Measurements from ENCODE around the gene DPP6. TPM values are rescaled to one million over a fixed set of nuclear protein-coding genes. Genes with fewer than 3 reads are reported as not detected.

DPP6 gene
- total and polyA plus RNA-seq, 2 experiments from 2014 or later: not detected

GRCh38 chr7:154741131-154741530 lies 688.9 kb downstream of the DPP6 start (continued):
- TF ChIP-seq REST (IDR thresholded peaks at IDR 0.05; ENCODE audit: unreplicated experiment) (no peak), ZNF114 (CRISPR knock-in tag; IDR thresholded peaks at IDR 0.05) (no peak), EZH2phosphoT487 (IDR thresholded peaks at IDR 0.05; ENCODE audit: unreplicated experiment) (no peak), CREB1 (CRISPR knock-in tag; IDR thresholded peaks at IDR 0.05; ENCODE audit: low read depth) (no peak), STAT1 (IDR thresholded peaks at IDR 0.05; ENCODE audit: unreplicated experiment) (no peak), JUNB (IDR thresholded peaks at IDR 0.05; ENCODE audit: unreplicated experiment) (no peak)
- TF ChIP-seq, protein P1, sequence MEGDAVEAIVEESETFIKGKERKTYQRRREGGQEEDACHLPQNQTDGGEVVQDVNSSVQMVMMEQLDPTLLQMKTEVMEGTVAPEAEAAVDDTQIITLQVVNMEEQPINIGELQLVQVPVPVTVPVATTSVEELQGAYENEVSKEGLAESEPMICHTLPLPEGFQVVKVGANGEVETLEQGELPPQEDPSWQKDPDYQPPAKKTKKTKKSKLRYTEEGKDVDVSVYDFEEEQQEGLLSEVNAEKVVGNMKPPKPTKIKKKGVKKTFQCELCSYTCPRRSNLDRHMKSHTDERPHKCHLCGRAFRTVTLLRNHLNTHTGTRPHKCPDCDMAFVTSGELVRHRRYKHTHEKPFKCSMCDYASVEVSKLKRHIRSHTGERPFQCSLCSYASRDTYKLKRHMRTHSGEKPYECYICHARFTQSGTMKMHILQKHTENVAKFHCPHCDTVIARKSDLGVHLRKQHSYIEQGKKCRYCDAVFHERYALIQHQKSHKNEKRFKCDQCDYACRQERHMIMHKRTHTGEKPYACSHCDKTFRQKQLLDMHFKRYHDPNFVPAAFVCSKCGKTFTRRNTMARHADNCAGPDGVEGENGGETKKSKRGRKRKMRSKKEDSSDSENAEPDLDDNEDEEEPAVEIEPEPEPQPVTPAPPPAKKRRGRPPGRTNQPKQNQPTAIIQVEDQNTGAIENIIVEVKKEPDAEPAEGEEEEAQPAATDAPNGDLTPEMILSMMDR (conservative IDR thresholded peaks at IDR 0.05; ENCODE audit: low read depth in 2 of 2): no peak

DNA sequence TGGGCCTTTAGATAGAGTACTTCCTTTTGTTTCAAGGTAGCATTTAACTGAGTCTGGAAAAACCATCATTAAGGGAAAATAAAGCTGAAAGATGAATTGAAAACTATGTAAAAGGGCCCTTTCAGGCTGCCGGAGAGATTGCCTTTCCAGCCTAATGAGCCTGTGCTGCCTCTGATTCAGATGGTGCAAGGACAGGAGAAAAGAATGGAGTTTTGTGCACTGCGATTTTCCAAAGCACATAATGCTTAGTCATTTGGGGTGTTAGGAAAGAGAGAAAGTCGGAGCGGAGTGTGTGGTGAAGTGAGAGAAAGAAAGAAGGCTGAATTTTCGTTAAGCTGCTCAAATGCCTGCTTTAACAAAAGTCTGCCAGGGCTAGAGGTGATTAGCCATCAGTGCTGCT lies 691.0 kb downstream of the DPP6 start:
- H3F3A ChIP-seq (replicated peaks; ENCODE audit: low read depth): no peaks in the 10 kb centered on the region
- no peaks in the 10 kb centered on the region for H3K79me2 ChIP-seq (replicated peaks; ENCODE audit: insufficient read depth)
- DNase-seq (ENCODE audit: low spot score) (no peak), ATAC-seq (no peak)
- H3K27ac Mint-ChIP-seq: 0 out of 2 replicates have a peak overlapping the region, but pooled peaks have one; percentile 16
- H2AFZ ChIP-seq: no peak overlapping the region
- no peaks in the 10 kb centered on the region for H3K36me3 Mint-ChIP-seq (ENCODE audit: low read depth)
- H3K4me2 ChIP-seq: no peak overlapping the region
- no peaks in the 10 kb centered on the region for H3K9me2 ChIP-seq (ENCODE audit: insufficient read depth)
- peaks cover 4% of the 10 kb centered on the region for H3K27me3 Mint-ChIP-seq (ENCODE audit: insufficient read depth, low read depth, poor library complexity)
- H3K27me3 ChIP-seq (ENCODE audit: insufficient read depth): no peaks in the 10 kb centered on the region
- H3K27ac ChIP-seq (ENCODE audit: low read depth): no peak overlapping the region
- H3K36me3 ChIP-seq (ENCODE audit: insufficient read depth): peaks cover 4% of the 10 kb centered on the region; the same call in 1 of the 2 replicates
- H3K4me1 ChIP-seq (ENCODE audit: insufficient read depth): no peaks in the 10 kb centered on the region
- no peaks in the 10 kb centered on the region for H4K20me1 ChIP-seq (replicated peaks; ENCODE audit: insufficient read depth)
- no peak overlapping the region for H3K4me3 Mint-ChIP-seq
- no peaks in the 10 kb centered on the region; the same call in 2 of the 3 replicates for H3K9me3 Mint-ChIP-seq
- no peak for TF ChIP-seq POLR2AphosphoS5 (IDR thresholded peaks at IDR 0.05; ENCODE audit: low read depth)
- TF ChIP-seq, protein P2, sequence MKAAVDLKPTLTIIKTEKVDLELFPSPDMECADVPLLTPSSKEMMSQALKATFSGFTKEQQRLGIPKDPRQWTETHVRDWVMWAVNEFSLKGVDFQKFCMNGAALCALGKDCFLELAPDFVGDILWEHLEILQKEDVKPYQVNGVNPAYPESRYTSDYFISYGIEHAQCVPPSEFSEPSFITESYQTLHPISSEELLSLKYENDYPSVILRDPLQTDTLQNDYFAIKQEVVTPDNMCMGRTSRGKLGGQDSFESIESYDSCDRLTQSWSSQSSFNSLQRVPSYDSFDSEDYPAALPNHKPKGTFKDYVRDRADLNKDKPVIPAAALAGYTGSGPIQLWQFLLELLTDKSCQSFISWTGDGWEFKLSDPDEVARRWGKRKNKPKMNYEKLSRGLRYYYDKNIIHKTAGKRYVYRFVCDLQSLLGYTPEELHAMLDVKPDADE (IDR thresholded peaks at IDR 0.05): no peak
- no peak for TF ChIP-seq REST (IDR thresholded peaks at IDR 0.05; ENCODE audit: unreplicated experiment)
- TF ChIP-seq CREB1 (CRISPR knock-in tag; IDR thresholded peaks at IDR 0.05; ENCODE audit: low read depth): no peak
- H3K4me1 Mint-ChIP-seq: peaks cover 25% of the 10 kb centered on the region
- H3K4me3 ChIP-seq: no peak overlapping the region
